ENCODE measurements around the gene LAMA2. TPM values are rescaled to one million over a fixed set of nuclear protein-coding genes. Genes with fewer than 3 reads are reported as not detected.

LAMA2 gene
- total and polyA plus RNA-seq, 2 of the 13 experiments (the other 11 are each of a cell fraction or from before 2014, with no cell fraction given): 0.11 to 0.28 TPM

GRCh38 chr6:129233458-129234134 is 350.7 kb downstream of the LAMA2 start:
- Histone ChIP-seq H3K9ac (ENCODE audit: insufficient read depth, low read depth, low read length) (no peak overlapping the region), H3K36me3 (replicated peaks in 1 of 2; ENCODE audit: control insufficient read depth in 1 of 2, insufficient read depth in 2 of 2, low read length in 2 of 2) (no peaks in the 10 kb centered on the region), H3K27ac (ENCODE audit: extremely low read length, insufficient read depth, low read length) (no peak overlapping the region), H3K4me2 (ENCODE audit: low read depth, low read length) (no peak overlapping the region), H2AFZ (ENCODE audit: low read length) (no peak overlapping the region), H3K4me1 (ENCODE audit: insufficient read depth, low read length) (no peaks in the 10 kb centered on the region), H3K4me3 (replicated peaks in 1 of 3; ENCODE audit: insufficient read depth in 1 of 3, low read depth in 2 of 3, low read length in 3 of 3) (no peak overlapping the region), H3K79me2 (ENCODE audit: insufficient read depth, low read length) (no peaks in the 10 kb centered on the region), H3K9me3 (ENCODE audit: low read length) (no peaks in the 10 kb centered on the region), H4K20me1 (ENCODE audit: insufficient read depth, low read length) (no peaks in the 10 kb centered on the region), H3K27me3 (ENCODE audit: control insufficient read depth in 1 of 2, insufficient read depth in 2 of 2, low read length in 2 of 2) (no peaks in the 10 kb centered on the region)
- DNase-seq (ENCODE audit: low spot score): no peak
- FAIRE-seq: no peak
- 25% methylated on average over 9 of the region's 9 CpGs for WGBS (ENCODE audit: low lambda C conversion rate)
- intact Hi-C loops (cut with micrococcal nuclease; ENCODE audit: unreplicated experiment) (no loop called here), in situ Hi-C loops (cut with HindIII; ENCODE audit: extremely low pct_ligation_motif_present, low pct_unique_long_range_greater_than_20kb) (no loop called here)
- no TSS peak for BruUV-seq (replicated peaks)
- ATAC-seq: no peak
- POLR2A ChIA-PET: no interaction called here
- CTCF ChIA-PET (ENCODE audit: low intra/inter-chr PET ratio, low total read pairs): no interaction called here
- no peak for TF ChIP-seq IKZF4 (CRISPR knock-in tag; IDR thresholded peaks at IDR 0.05; ENCODE audit: borderline replicate concordance, low read depth, not compliant biosample characterization)
- TF ChIP-seq ZFP1 (CRISPR knock-in tag; IDR thresholded peaks at IDR 0.05): no peak
- no peak for TF ChIP-seq ZBTB38 (CRISPR knock-in tag; IDR thresholded peaks at IDR 0.05)
- TF ChIP-seq PREB (CRISPR knock-in tag; IDR thresholded peaks at IDR 0.05): no peak
- TF ChIP-seq GLMP (CRISPR knock-in tag; IDR thresholded peaks at IDR 0.05; ENCODE audit: borderline replicate concordance): no peak
- no peak for TF ChIP-seq TOPORS (CRISPR knock-in tag; IDR thresholded peaks at IDR 0.05)
- TF ChIP-seq, protein P1, sequence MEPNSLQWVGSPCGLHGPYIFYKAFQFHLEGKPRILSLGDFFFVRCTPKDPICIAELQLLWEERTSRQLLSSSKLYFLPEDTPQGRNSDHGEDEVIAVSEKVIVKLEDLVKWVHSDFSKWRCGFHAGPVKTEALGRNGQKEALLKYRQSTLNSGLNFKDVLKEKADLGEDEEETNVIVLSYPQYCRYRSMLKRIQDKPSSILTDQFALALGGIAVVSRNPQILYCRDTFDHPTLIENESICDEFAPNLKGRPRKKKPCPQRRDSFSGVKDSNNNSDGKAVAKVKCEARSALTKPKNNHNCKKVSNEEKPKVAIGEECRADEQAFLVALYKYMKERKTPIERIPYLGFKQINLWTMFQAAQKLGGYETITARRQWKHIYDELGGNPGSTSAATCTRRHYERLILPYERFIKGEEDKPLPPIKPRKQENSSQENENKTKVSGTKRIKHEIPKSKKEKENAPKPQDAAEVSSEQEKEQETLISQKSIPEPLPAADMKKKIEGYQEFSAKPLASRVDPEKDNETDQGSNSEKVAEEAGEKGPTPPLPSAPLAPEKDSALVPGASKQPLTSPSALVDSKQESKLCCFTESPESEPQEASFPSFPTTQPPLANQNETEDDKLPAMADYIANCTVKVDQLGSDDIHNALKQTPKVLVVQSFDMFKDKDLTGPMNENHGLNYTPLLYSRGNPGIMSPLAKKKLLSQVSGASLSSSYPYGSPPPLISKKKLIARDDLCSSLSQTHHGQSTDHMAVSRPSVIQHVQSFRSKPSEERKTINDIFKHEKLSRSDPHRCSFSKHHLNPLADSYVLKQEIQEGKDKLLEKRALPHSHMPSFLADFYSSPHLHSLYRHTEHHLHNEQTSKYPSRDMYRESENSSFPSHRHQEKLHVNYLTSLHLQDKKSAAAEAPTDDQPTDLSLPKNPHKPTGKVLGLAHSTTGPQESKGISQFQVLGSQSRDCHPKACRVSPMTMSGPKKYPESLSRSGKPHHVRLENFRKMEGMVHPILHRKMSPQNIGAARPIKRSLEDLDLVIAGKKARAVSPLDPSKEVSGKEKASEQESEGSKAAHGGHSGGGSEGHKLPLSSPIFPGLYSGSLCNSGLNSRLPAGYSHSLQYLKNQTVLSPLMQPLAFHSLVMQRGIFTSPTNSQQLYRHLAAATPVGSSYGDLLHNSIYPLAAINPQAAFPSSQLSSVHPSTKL (CRISPR knock-in tag; IDR thresholded peaks at IDR 0.05): no peak
- TF ChIP-seq TRAFD1 (CRISPR knock-in tag; IDR thresholded peaks at IDR 0.05; ENCODE audit: borderline replicate concordance): no peak
- no peak for TF ChIP-seq ZZZ3 (CRISPR knock-in tag; IDR thresholded peaks at IDR 0.05; ENCODE audit: borderline replicate concordance)
- TF ChIP-seq, protein P2, sequence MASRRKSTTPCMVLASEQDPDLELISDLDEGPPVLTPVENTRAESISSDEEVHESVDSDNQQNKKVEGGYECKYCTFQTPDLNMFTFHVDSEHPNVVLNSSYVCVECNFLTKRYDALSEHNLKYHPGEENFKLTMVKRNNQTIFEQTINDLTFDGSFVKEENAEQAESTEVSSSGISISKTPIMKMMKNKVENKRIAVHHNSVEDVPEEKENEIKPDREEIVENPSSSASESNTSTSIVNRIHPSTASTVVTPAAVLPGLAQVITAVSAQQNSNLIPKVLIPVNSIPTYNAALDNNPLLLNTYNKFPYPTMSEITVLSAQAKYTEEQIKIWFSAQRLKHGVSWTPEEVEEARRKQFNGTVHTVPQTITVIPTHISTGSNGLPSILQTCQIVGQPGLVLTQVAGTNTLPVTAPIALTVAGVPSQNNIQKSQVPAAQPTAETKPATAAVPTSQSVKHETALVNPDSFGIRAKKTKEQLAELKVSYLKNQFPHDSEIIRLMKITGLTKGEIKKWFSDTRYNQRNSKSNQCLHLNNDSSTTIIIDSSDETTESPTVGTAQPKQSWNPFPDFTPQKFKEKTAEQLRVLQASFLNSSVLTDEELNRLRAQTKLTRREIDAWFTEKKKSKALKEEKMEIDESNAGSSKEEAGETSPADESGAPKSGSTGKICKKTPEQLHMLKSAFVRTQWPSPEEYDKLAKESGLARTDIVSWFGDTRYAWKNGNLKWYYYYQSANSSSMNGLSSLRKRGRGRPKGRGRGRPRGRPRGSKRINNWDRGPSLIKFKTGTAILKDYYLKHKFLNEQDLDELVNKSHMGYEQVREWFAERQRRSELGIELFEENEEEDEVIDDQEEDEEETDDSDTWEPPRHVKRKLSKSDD (CRISPR knock-in tag; IDR thresholded peaks at IDR 0.05; ENCODE audit: low read depth): no peak
- TF ChIP-seq RFXAP (CRISPR knock-in tag; IDR thresholded peaks at IDR 0.05; ENCODE audit: borderline replicate concordance): no peak
- TF ChIP-seq BORCS8-MEF2B (CRISPR knock-in tag; IDR thresholded peaks at IDR 0.05): no peak

All from HepG2 (cell line).